IMR-90 (cell line): ENCODE measurements around the gene RAB8A. TPM values are rescaled to one million over a fixed set of nuclear protein-coding genes. Genes with fewer than 3 reads are reported as not detected.

Experiments used
- ATAC-seq: fragments of 200-7000 bp; cut with Tn5 transposase; 2 replicates; pipeline ENCODE4 v1.9.1; 2020; ENCODE audit warnings: low read depth, mild to moderate bottlenecking, moderate library complexity
- BruUV-seq: library from RNA; stranded (reverse); fragments of 400-500 nt; replicated peaks from 2 replicates; lab custom pipeline; 2021; lab: Mats Ljungman, UMichigan
- CTCF ChIA-PET: fragments of 300-600 bp; formaldehyde crosslinking; extraction: SDS; loops from one replicate; lab custom pipeline; 2021; ENCODE audit warnings: antibody characterized with exemption; lab: Yijun Ruan, JAX
- POLR2A ChIA-PET: fragments of 300-600 bp; sonication (Branson Sonifier 250); formaldehyde crosslinking; loops from one replicate; lab custom pipeline; 2022; ENCODE audit warnings: antibody characterized with exemption; ENCODE audit not compliant: unreplicated experiment; lab: Charles Lee
- DNase-seq: peaks from one replicate; pipeline ENCODE4 v3.0.0; 2013
- H2AFZ ChIP-seq: replicated peaks from 2 replicates; pipeline ENCODE3; 2013; ENCODE audit warnings: low read length, mild to moderate bottlenecking; ENCODE audit not compliant: poor library complexity
- H2AK5ac ChIP-seq: 2 replicates; pipeline ENCODE4 v1.6.1; 2013; ENCODE audit warnings: low read depth, low read length, inconsistent platforms
- H2AK9ac ChIP-seq: replicated peaks from 2 replicates; pipeline ENCODE3; 2013; ENCODE audit warnings: mild to moderate bottlenecking, low read depth, low read length, moderate library complexity; ENCODE audit not compliant: poor library complexity
- H2BK120ac ChIP-seq: 2 replicates; pipeline ENCODE4 v1.6.1; 2013; ENCODE audit warnings: low read depth, low read length, inconsistent platforms
- H2BK15ac ChIP-seq: 3 replicates; pipeline ENCODE4 v1.6.1; 2013; ENCODE audit warnings: low read depth, low read length, inconsistent platforms
- H2BK20ac ChIP-seq: 2 replicates; pipeline ENCODE4 v1.6.1; 2013; ENCODE audit warnings: low read depth, mild to moderate bottlenecking, inconsistent platforms, low read length, moderate library complexity
- H2BK5ac ChIP-seq: 2 replicates; pipeline ENCODE4 v1.6.1; 2013; ENCODE audit warnings: mild to moderate bottlenecking, low read depth, low read length, inconsistent platforms; ENCODE audit not compliant: poor library complexity, severe bottlenecking
- H3K14ac ChIP-seq: replicated peaks from 2 replicates; pipeline ENCODE4 v1.6.1; 2013; ENCODE audit warnings: low read depth, low read length, inconsistent platforms
- H3K18ac ChIP-seq: 2 replicates; pipeline ENCODE4 v1.6.1; 2013; ENCODE audit warnings: low read depth, low read length, control low read depth
- H3K23ac ChIP-seq: 2 replicates; pipeline ENCODE4 v1.6.1; 2013; ENCODE audit warnings: low read depth, low read length, inconsistent platforms
- H3K27ac ChIP-seq: 2 replicates; pipeline ENCODE4 v1.5.1; 2013; ENCODE audit warnings: mild to moderate bottlenecking, control low read depth, low read length; ENCODE audit not compliant: insufficient read depth
- H3K27me3 ChIP-seq: 2 replicates; pipeline ENCODE4 v1.6.1; 2013; ENCODE audit warnings: low read length; ENCODE audit not compliant: control insufficient read depth, insufficient read depth
- H3K36me3 ChIP-seq: 2 replicates; pipeline ENCODE4 v1.6.1; 2013; ENCODE audit warnings: low read length, mixed read lengths; ENCODE audit not compliant: control insufficient read depth, insufficient read depth
- H3K4ac ChIP-seq: 2 replicates; pipeline ENCODE4 v1.6.1; 2013; ENCODE audit warnings: low read depth, low read length, inconsistent platforms
- H3K4me1 ChIP-seq: 2 replicates; pipeline ENCODE4 v1.6.1; 2013; ENCODE audit warnings: low read length, mixed read lengths; ENCODE audit not compliant: control insufficient read depth, insufficient read depth
- H3K4me2 ChIP-seq: 2 replicates; pipeline ENCODE4 v1.6.1; 2013; ENCODE audit warnings: low read depth, mild to moderate bottlenecking, control low read depth, low read length, moderate library complexity
- H3K4me3 ChIP-seq: 2 replicates; pipeline ENCODE4 v1.5.1; 2013; ENCODE audit warnings: low read depth, mild to moderate bottlenecking, control low read depth, low read length, moderate library complexity; ENCODE audit not compliant: insufficient read depth
- H3K56ac ChIP-seq: 2 replicates; pipeline ENCODE4 v1.6.1; 2013; ENCODE audit warnings: low read length, inconsistent platforms; ENCODE audit not compliant: insufficient read depth; ENCODE audit errors: extremely low read depth
- H3K79me1 ChIP-seq, 2 experiments: 2 replicates each; pipeline ENCODE4 v1.6.1; 2013; ENCODE audit warnings: low read length in 2 of 2, inconsistent platforms in 1 of 2, low read depth in 1 of 2
- H3K9ac ChIP-seq: 2 replicates; pipeline ENCODE4 v1.6.1; 2013; ENCODE audit warnings: low read depth, low read length, control low read depth
- H3K9me1 ChIP-seq: 2 replicates; pipeline ENCODE4 v1.6.1; 2013; ENCODE audit warnings: low read length, inconsistent platforms; ENCODE audit not compliant: insufficient read depth
- H3K9me3 ChIP-seq: 2 replicates; pipeline ENCODE4 v1.6.1; 2013; ENCODE audit warnings: low read length; ENCODE audit not compliant: control insufficient read depth, insufficient read depth
- H4K20me1 ChIP-seq: 2 replicates; pipeline ENCODE4 v1.6.1; 2013; ENCODE audit warnings: low read length, inconsistent platforms; ENCODE audit not compliant: insufficient read depth
- H4K5ac ChIP-seq: 2 replicates; pipeline ENCODE4 v1.6.1; 2013; ENCODE audit warnings: mild to moderate bottlenecking, low read depth, low read length, control low read depth
- H4K8ac ChIP-seq, 2 experiments: 2 replicates each; pipeline ENCODE4 v1.6.1; 2013; ENCODE audit warnings: low read depth in 2 of 2, low read length in 2 of 2, control low read depth in 1 of 2, inconsistent platforms in 1 of 2
- H4K91ac ChIP-seq: 2 replicates; pipeline ENCODE4 v1.6.1; 2013; ENCODE audit warnings: low read depth, low read length, inconsistent platforms; ENCODE audit not compliant: insufficient read depth
- CTCF ChIP-seq: conservative IDR thresholded peaks from 2 replicates; pipeline ENCODE4 v1.5.1; 2012; ENCODE audit warnings: mild to moderate bottlenecking, low read depth, low read length, improper control_type of control experiment
- MAZ ChIP-seq: IDR thresholded peaks from 2 replicates; pipeline ENCODE4 v1.6.1; 2012; ENCODE audit warnings: low read depth, mild to moderate bottlenecking, low read length, improper control_type of control experiment, moderate library complexity, borderline replicate concordance
- MXI1 ChIP-seq: IDR thresholded peaks from 2 replicates; pipeline ENCODE4 v1.6.1; 2012; ENCODE audit warnings: low read depth, mild to moderate bottlenecking, low read length, moderate library complexity, borderline replicate concordance
- NFE2L2 ChIP-seq: fragments of 150-350 bp; IDR thresholded peaks from 2 replicates; pipeline ENCODE4 v1.6.1; 2016; ENCODE audit warnings: low read depth, mild to moderate bottlenecking, low read length
- RCOR1 ChIP-seq: IDR thresholded peaks from 2 replicates; pipeline ENCODE4 v1.6.1; 2012; ENCODE audit warnings: mild to moderate bottlenecking, low read length, improper control_type of control experiment; ENCODE audit not compliant: insufficient replicate concordance
- SMC3 ChIP-seq: fragments of 150-350 bp; IDR thresholded peaks from 2 replicates; pipeline ENCODE4 v1.6.1; 2016; ENCODE audit warnings: low read depth, mild to moderate bottlenecking, antibody characterized with exemption, low read length, moderate library complexity
- WGBS, 2 experiments: methylation state at CpG; one replicate each; pipeline versions ENCODE4 v1.1.5 to v1.1.7; 2013; ENCODE audit warnings: missing lambda C conversion rate in 2 of 2; ENCODE audit not compliant: insufficient read length in 1 of 2; ENCODE audit errors: extremely low coverage in 2 of 2; 5-methylcytosine and 5-hydroxymethylcytosine counted together
- dilution Hi-C: fragments of 300-500 bp; cut with HindIII; formaldehyde crosslinking; loops from one replicate; pipeline ENCODE4 v1.14.3; 2018; ENCODE audit warnings: low sequenced_read_pairs; ENCODE audit not compliant: unreplicated experiment
- in situ Hi-C: fragments of 300-500 bp; cut with MboI; formaldehyde crosslinking; loops from 3 replicates; pipeline ENCODE4 v1.14.3; 2019; ENCODE audit warnings: low sequenced_read_pairs, inconsistent platforms, mixed read lengths
- intact Hi-C: fragments of 100-400 bp; cut with micrococcal nuclease; formaldehyde crosslinking; loops from 2 replicates; pipeline ENCODE4 v1.10.0; 2022
- polyA plus RNA-seq, 3 experiments: library from polyadenylated mRNA; depleted of rRNA; stranded (reverse); fragments of >200 nt; gene quantifications; 2 replicates each; pipeline ENCODE4 v1.2.3, GENCODE V29; 2012; ENCODE audit warnings: low replicate concordance in 1 of 3
- total RNA-seq: library from RNA; depleted of rRNA; stranded (reverse); fragments of >200 nt; gene quantifications from 2 replicates; pipeline ENCODE4 v1.2.3, GENCODE V29; 2012

RAB8A gene
- total and polyA plus RNA-seq, 2 of the 4 experiments (the other 2 are of a cell fraction), result 64.5 to 135 TPM

- Histone ChIP-seq H3K4me1 (peaks cover 2% of the 10 kb centered on the region; the same call in 1 of the 2 replicates), H3K9ac (no peak overlapping the region), H3K14ac (no peak overlapping the region), H3K27ac (no peak overlapping the region), H2AK5ac (no peak overlapping the region), H3K27me3 (no peaks in the 10 kb centered on the region), H2BK5ac (no peak overlapping the region), H2AK9ac (no peak overlapping the region), H3K23ac (peak overlapping the region; percentile 10; the same call in 1 of the 2 replicates), H4K5ac (no peak overlapping the region), H2AFZ (no peak overlapping the region), H3K79me1 (peaks cover 0 to 7% of the 10 kb centered on the region in 2 experiments; a peak in 1 of 4 replicates), H3K36me3 (peaks cover 22% of the 10 kb centered on the region), H3K4ac (no peak overlapping the region), H4K8ac (no peak overlapping the region), H3K18ac (no peak overlapping the region), H3K4me2 (no peak overlapping the region), H4K91ac (no peak overlapping the region), H2BK20ac (no peak overlapping the region), H2BK120ac (no peak overlapping the region), H3K4me3 (no peak overlapping the region), H3K9me1 (0 out of 2 replicates have a peak, but pooled peaks cover 3% of the 10 kb centered on the region), H4K20me1 (peaks cover 44% of the 10 kb centered on the region), H3K56ac (no peak overlapping the region), H3K9me3 (no peaks in the 10 kb centered on the region), H2BK15ac (no peak overlapping the region)
- POLR2A ChIA-PET, result no interaction called here
- dilution Hi-C loops, result no loop called here
- WGBS, 2 experiments, result no CpG with 5 or more reads among the region's 3 CpGs
- in situ Hi-C loops, result no loop called here
- peak; percentile 16 for ATAC-seq
- no TSS peak for BruUV-seq
- peak; percentile 53 for DNase-seq
- CTCF ChIA-PET, result interaction anchor here (0.9 kb wide), 1 partner anchor 64 kb away, joined by 3 read pairs; no protein-coding TSS in a partner anchor
- no peak for TF ChIP-seq MAZ
- no peak for TF ChIP-seq RCOR1
- no peak for TF ChIP-seq CTCF
- no peak for TF ChIP-seq NFE2L2
- no peak for TF ChIP-seq MXI1
- no peak for TF ChIP-seq SMC3
- intact Hi-C loops, result no loop called here
Observed at GRCh38 chr19:16106121-16106520, 5.6 kb upstream of the RAB8A start.
